HepG2 (cell line): ENCODE measurements around the gene LPAR1. TPM values are rescaled to one million over a fixed set of nuclear protein-coding genes. Genes with fewer than 3 reads are reported as not detected.

Experiments
- ATAC-seq: fragments of 200-7000 bp; cut with Tn5 transposase; 3 replicates; pipeline ENCODE4 v1.9.1; 2020; ENCODE audit warnings: mild to moderate bottlenecking, moderate library complexity
- BruUV-seq: library from RNA; stranded (reverse); fragments of 400-500 nt; replicated peaks from 2 replicates; lab custom pipeline; 2021; lab: Mats Ljungman, UMichigan
- CTCF ChIA-PET: fragments of 300-600 bp; formaldehyde crosslinking; extraction: SDS; loops from one replicate; lab custom pipeline; 2021; ENCODE audit warnings: low total read pairs, inconsistent platforms, low intra/inter-chr PET ratio; lab: Yijun Ruan, JAX
- POLR2A ChIA-PET: fragments of 350-600 bp; sonication (Branson Sonifier 250); formaldehyde crosslinking; loops from one replicate; lab custom pipeline; 2020; ENCODE audit warnings: antibody characterized with exemption, inconsistent platforms; lab: Yijun Ruan, JAX
- DNase-seq: peaks from one replicate; pipeline ENCODE4 v3.0.0-alpha.2; 2015; ENCODE audit warnings: low spot score
- FAIRE-seq: peaks from 3 replicates; lab custom pipeline; 2011; peaks lifted over from hg19 to GRCh38; lab: Jason Lieb, UNC
- H2AFZ ChIP-seq: one replicate; pipeline ENCODE4 v1.6.1; 2011; ENCODE audit warnings: low read length, inconsistent platforms
- H3K27ac ChIP-seq: fragments of 300-600 bp; 3 replicates; pipeline ENCODE4 v1.8.0; 2011; ENCODE audit warnings: mixed run types, mild to moderate bottlenecking, mixed read lengths, low read length, inconsistent platforms; ENCODE audit not compliant: insufficient read depth; ENCODE audit errors: extremely low read length
- H3K27me3 ChIP-seq, 2 experiments: fragments of 200-600 bp in 1 of 2; 2 replicates in 1 of 2; 3 replicates in 1 of 2; pipeline versions ENCODE4 v1.6.0 to v1.8.0; 2011; ENCODE audit warnings: low read length in 2 of 2, mild to moderate bottlenecking in 2 of 2, moderate library complexity in 2 of 2, inconsistent platforms in 1 of 2; ENCODE audit not compliant: insufficient read depth in 2 of 2, control insufficient read depth in 1 of 2
- H3K36me3 ChIP-seq, 2 experiments: fragments of 200-600 bp in 1 of 2; replicated peaks in 1 of 2; 2 replicates in 1 of 2; 3 replicates in 1 of 2; pipeline versions ENCODE4 v1.5.1 to v1.8.0; 2011; ENCODE audit warnings: low read length in 2 of 2, inconsistent platforms in 1 of 2; ENCODE audit not compliant: insufficient read depth in 2 of 2, control insufficient read depth in 1 of 2
- H3K4me1 ChIP-seq: 2 replicates; pipeline ENCODE4 v1.5.1; 2012; ENCODE audit warnings: low read length, inconsistent platforms; ENCODE audit not compliant: insufficient read depth
- H3K4me2 ChIP-seq: 2 replicates; pipeline ENCODE4 v1.6.0; 2011; ENCODE audit warnings: low read depth, low read length, inconsistent platforms
- H3K4me3 ChIP-seq, 3 experiments: fragments of 200-600 bp in 1 of 3; sonication (generic), shearing (Covaris generic) in 1 of 3; replicated peaks in 1 of 3; 2 replicates each; pipeline ENCODE4 v1.5.1; 2011 to 2016; ENCODE audit warnings: low read length in 3 of 3, inconsistent platforms in 2 of 3, low read depth in 2 of 3, mild to moderate bottlenecking in 2 of 3, control low read depth in 1 of 3, mixed read lengths in 1 of 3; ENCODE audit not compliant: insufficient read depth in 1 of 3
- H3K79me2 ChIP-seq: one replicate; pipeline ENCODE4 v1.6.1; 2011; ENCODE audit warnings: low read length, inconsistent platforms; ENCODE audit not compliant: insufficient read depth
- H3K9ac ChIP-seq: 2 replicates; pipeline ENCODE4 v1.6.0; 2011; ENCODE audit warnings: mild to moderate bottlenecking, low read depth, low read length, inconsistent platforms; ENCODE audit not compliant: insufficient read depth
- H3K9me3 ChIP-seq: 2 replicates; pipeline ENCODE4 v1.5.1; 2012; ENCODE audit warnings: mild to moderate bottlenecking, low read length
- H4K20me1 ChIP-seq: 2 replicates; pipeline ENCODE4 v1.6.0; 2011; ENCODE audit warnings: inconsistent platforms, mild to moderate bottlenecking, low read length, moderate library complexity; ENCODE audit not compliant: insufficient read depth
- DR1 ChIP-seq: sonication (generic); formaldehyde crosslinking; IDR thresholded peaks from 2 replicates; pipeline ENCODE4 v1.8.0; 2021; ENCODE audit warnings: mild to moderate bottlenecking, missing genetic modification reagents, inconsistent platforms
- GTF2F1 ChIP-seq: fragments of 150-350 bp; IDR thresholded peaks from 2 replicates; pipeline ENCODE4 v1.6.1; 2014; ENCODE audit warnings: low read length
- GTF3A ChIP-seq: sonication (generic); formaldehyde crosslinking; conservative IDR thresholded peaks from 2 replicates; pipeline ENCODE4 v1.4.0; 2020; ENCODE audit warnings: mild to moderate bottlenecking, missing genetic modification reagents
- HMG20A ChIP-seq: IDR thresholded peaks from 2 replicates; pipeline ENCODE4 v1.6.1; 2016; ENCODE audit warnings: borderline replicate concordance
- NR1H2 ChIP-seq: sonication (generic); formaldehyde crosslinking; IDR thresholded peaks from 2 replicates; pipeline ENCODE4 v1.8.1; 2022; ENCODE audit warnings: low read depth, missing genetic modification reagents, borderline replicate concordance
- STAT5B ChIP-seq: sonication (generic); formaldehyde crosslinking; IDR thresholded peaks from 2 replicates; pipeline ENCODE4 v1.4.0; 2020; ENCODE audit warnings: missing genetic modification reagents
- YEATS4 ChIP-seq: sonication (generic); formaldehyde crosslinking; IDR thresholded peaks from 2 replicates; pipeline ENCODE4 v1.4.0; 2020; ENCODE audit warnings: missing genetic modification reagents, borderline replicate concordance
- ZBTB38 ChIP-seq: sonication (generic); formaldehyde crosslinking; IDR thresholded peaks from 2 replicates; pipeline ENCODE4 v1.5.1; 2020; ENCODE audit warnings: mild to moderate bottlenecking, missing genetic modification reagents
- ZBTB7B ChIP-seq: sonication (generic); formaldehyde crosslinking; IDR thresholded peaks from 2 replicates; pipeline ENCODE4 v1.4.0; 2020; ENCODE audit warnings: missing genetic modification reagents
- ZKSCAN8 ChIP-seq: IDR thresholded peaks from 2 replicates; pipeline ENCODE4 v1.6.1; 2016; ENCODE audit warnings: borderline replicate concordance, missing genetic modification reagents, missing compliant biosample characterization
- ZNF207 ChIP-seq: fragments of 450-650 bp; IDR thresholded peaks from 2 replicates; pipeline ENCODE4 v1.6.1; 2016; ENCODE audit warnings: antibody characterized with exemption, borderline replicate concordance
- ZNF234 ChIP-seq: sonication (generic); formaldehyde crosslinking; conservative IDR thresholded peaks from 2 replicates; pipeline ENCODE4 v1.5.1; 2020; ENCODE audit warnings: mild to moderate bottlenecking, missing genetic modification reagents
- ZNF264 ChIP-seq: sonication (generic); formaldehyde crosslinking; IDR thresholded peaks from 2 replicates; pipeline ENCODE4 v1.4.0; 2020; ENCODE audit warnings: missing genetic modification reagents
- ZNF274 ChIP-seq: sonication (generic); formaldehyde crosslinking; IDR thresholded peaks from 2 replicates; pipeline ENCODE4 v1.5.1; 2020; ENCODE audit warnings: mild to moderate bottlenecking, missing genetic modification reagents
- ZNF337 ChIP-seq: sonication (generic); formaldehyde crosslinking; IDR thresholded peaks from 2 replicates; pipeline ENCODE4 v1.5.1; 2020; ENCODE audit warnings: missing genetic modification reagents, low read depth, mild to moderate bottlenecking, borderline replicate concordance
- ZNF468 ChIP-seq: sonication (generic); formaldehyde crosslinking; IDR thresholded peaks from 2 replicates; pipeline ENCODE4 v1.8.0; 2022; ENCODE audit warnings: mild to moderate bottlenecking, moderate library complexity, missing genetic modification reagents
- ZNF672 ChIP-seq: sonication (generic); formaldehyde crosslinking; IDR thresholded peaks from 2 replicates; pipeline ENCODE4 v1.8.1; 2022; ENCODE audit warnings: missing genetic modification reagents
- WGBS: methylation state at CpG from one replicate; pipeline ENCODE4 v1.1.6; 2017; ENCODE audit warnings: low lambda C conversion rate; 5-methylcytosine and 5-hydroxymethylcytosine counted together
- in situ Hi-C: cut with HindIII; loops from 2 replicates; pipeline ENCODE4 v1.10.0; 2017; ENCODE audit warnings: low pct_unique_long_range_greater_than_20kb; ENCODE audit not compliant: extremely low pct_ligation_motif_present
- intact Hi-C: fragments of 100-400 bp; cut with micrococcal nuclease; formaldehyde crosslinking; loops from one replicate; pipeline ENCODE4 v1.10.0; 2022; ENCODE audit not compliant: unreplicated experiment
- polyA plus RNA-seq, 8 experiments: library from polyadenylated mRNA; depleted of rRNA in 3 of 8; stranded (reverse) in 7 of 8; unstranded in 1 of 8; fragments of >200 nt; fragmentation: Illumina TruSeq in 4 of 8; extraction: Trizol in 4 of 8; gene quantifications; 2 replicates each; pipeline versions ENCODE4 v1.2.1 to v1.2.3, GENCODE V29; 2011 to 2016; ENCODE audit warnings: low read depth in 4 of 8, missing spikeins in 1 of 8, mixed read lengths in 1 of 8; ENCODE audit not compliant: insufficient read depth in 1 of 8
- total RNA-seq, 5 experiments: library from RNA; depleted of rRNA; stranded (reverse); fragments of >200 nt; fragmentation: Illumina TruSeq; extraction: Trizol; gene quantifications; 2 replicates each; pipeline ENCODE4 v1.2.3, GENCODE V29; 2016; ENCODE audit warnings: low read depth in 1 of 5
- TF ChIP-seq, protein P1 (sequence below): sonication (generic); formaldehyde crosslinking; IDR thresholded peaks from 2 replicates; pipeline ENCODE4 v1.8.0; 2022; ENCODE audit warnings: missing genetic modification reagents, low read depth, mild to moderate bottlenecking, borderline replicate concordance
- TF ChIP-seq, protein P2 (sequence below): IDR thresholded peaks from 2 replicates; pipeline ENCODE4 v1.6.1; 2016; ENCODE audit warnings: low read depth
- TF ChIP-seq, protein P3 (sequence below): sonication (generic); formaldehyde crosslinking; IDR thresholded peaks from 2 replicates; pipeline ENCODE4 v1.5.0; 2020; ENCODE audit warnings: missing genetic modification reagents

LPAR1 gene
- total and polyA plus RNA-seq, 2 of the 13 experiments (the other 11 are each of a cell fraction or from before 2014, with no cell fraction given): not detected

DNA sequence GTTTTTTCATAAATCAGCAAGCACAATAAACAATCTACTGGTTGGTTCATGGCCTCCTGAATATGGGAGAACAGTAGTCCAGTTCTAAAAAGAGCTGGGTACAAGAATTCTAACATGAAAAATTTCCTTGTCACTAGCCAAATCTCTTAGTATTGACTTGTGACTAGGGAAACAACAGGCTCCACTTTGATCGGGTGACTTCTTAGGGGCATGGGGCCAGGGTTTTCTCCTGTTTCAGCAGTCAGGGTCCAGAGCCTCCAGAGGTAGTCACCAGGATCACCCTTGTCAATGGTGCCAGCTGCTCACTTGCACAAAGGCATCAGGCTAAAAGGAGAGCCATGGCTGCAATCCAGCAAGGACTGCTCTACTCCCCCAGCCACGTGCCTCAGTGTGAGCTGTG lies 38.1 kb downstream of the LPAR1 start:
- Histone ChIP-seq H4K20me1 (no peaks in the 10 kb centered on the region), H3K4me1 (no peaks in the 10 kb centered on the region), H3K27ac (no peak overlapping the region), H3K9me3 (no peaks in the 10 kb centered on the region), H3K9ac (no peak overlapping the region), H3K4me3 (no peak overlapping the region), H3K4me2 (no peak overlapping the region), H3K36me3 (no peaks in the 10 kb centered on the region), H3K27me3 (no peaks in the 10 kb centered on the region), H3K79me2 (no peaks in the 10 kb centered on the region), H2AFZ (no peak overlapping the region)
- POLR2A ChIA-PET: no interaction called here
- DNase-seq (no peak), ATAC-seq (no peak), FAIRE-seq (no peak)
- CTCF ChIA-PET: no interaction called here
- 20% methylated on average over 2 of the region's 2 CpGs for WGBS
- in situ Hi-C loops (no loop called here), intact Hi-C loops (no loop called here)
- no TSS peak for BruUV-seq
- TF ChIP-seq ZBTB7B (CRISPR knock-in tag): no peak
- no peak for TF ChIP-seq ZNF337 (CRISPR knock-in tag)
- TF ChIP-seq ZKSCAN8 (CRISPR knock-in tag): no peak
- TF ChIP-seq ZNF468 (CRISPR knock-in tag): no peak
- TF ChIP-seq, protein P1, sequence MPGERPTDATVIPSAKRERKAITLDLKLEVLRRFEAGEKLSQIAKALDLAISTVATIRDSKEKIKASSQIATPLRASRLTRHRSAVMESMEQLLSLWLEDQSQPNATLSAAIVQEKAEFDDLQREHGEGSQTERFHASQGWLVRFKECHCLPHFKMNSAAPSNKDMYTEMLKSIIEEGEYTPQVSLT (CRISPR knock-in tag): no peak
- no peak for TF ChIP-seq ZNF274 (CRISPR knock-in tag)
- no peak for TF ChIP-seq ZNF264 (CRISPR knock-in tag)
- no peak for TF ChIP-seq ZNF234
- TF ChIP-seq ZNF672 (CRISPR knock-in tag): no peak
- TF ChIP-seq NR1H2 (CRISPR knock-in tag): no peak
- TF ChIP-seq HMG20A (CRISPR knock-in tag): no peak
- TF ChIP-seq GTF3A (CRISPR knock-in tag): no peak
- TF ChIP-seq DR1 (CRISPR knock-in tag): no peak
- no peak for TF ChIP-seq STAT5B (CRISPR knock-in tag)
- TF ChIP-seq ZNF207: no peak
- TF ChIP-seq, protein P2, sequence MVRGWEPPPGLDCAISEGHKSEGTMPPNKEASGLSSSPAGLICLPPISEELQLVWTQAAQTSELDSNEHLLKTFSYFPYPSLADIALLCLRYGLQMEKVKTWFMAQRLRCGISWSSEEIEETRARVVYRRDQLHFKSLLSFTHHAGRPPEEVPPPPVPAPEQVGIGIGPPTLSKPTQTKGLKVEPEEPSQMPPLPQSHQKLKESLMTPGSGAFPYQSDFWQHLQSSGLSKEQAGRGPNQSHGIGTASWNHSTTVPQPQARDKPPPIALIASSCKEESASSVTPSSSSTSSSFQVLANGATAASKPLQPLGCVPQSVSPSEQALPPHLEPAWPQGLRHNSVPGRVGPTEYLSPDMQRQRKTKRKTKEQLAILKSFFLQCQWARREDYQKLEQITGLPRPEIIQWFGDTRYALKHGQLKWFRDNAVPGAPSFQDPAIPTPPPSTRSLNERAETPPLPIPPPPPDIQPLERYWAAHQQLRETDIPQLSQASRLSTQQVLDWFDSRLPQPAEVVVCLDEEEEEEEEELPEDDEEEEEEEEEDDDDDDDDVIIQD (CRISPR knock-in tag): no peak
- TF ChIP-seq YEATS4 (CRISPR knock-in tag): no peak
- TF ChIP-seq, protein P3, sequence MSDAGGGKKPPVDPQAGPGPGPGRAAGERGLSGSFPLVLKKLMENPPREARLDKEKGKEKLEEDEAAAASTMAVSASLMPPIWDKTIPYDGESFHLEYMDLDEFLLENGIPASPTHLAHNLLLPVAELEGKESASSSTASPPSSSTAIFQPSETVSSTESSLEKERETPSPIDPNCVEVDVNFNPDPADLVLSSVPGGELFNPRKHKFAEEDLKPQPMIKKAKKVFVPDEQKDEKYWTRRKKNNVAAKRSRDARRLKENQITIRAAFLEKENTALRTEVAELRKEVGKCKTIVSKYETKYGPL: no peak
- TF ChIP-seq GTF2F1: no peak
- no peak for TF ChIP-seq ZBTB38
